ENCODE data around the gene PDXDC1.
"Not testable (repeated sequence)": the region's sequence is repeated elsewhere in the genome, so short reads cannot be mapped to it uniquely, and the experiment has no call there.

DNA sequence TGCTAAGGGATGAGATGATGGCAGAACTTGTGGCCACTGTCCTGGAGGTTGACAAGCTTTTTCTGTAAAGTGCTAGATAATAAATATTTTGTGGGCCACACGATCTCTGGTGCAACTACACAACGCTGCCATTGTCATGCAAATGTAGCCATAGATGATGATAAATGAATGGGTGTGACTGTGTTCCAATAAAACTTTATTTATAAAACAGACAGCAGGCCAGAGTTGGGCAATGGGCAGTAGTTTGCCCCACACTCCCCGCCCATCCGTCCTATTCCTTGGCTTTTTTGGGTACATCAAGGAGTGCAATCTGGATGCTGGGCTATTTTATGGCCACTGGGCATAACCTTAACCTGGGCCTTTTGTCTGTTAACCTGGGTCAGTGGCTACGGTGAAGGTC, 184.8 kb downstream of the PDXDC1 start:
- TF ChIP-seq, protein P1, sequence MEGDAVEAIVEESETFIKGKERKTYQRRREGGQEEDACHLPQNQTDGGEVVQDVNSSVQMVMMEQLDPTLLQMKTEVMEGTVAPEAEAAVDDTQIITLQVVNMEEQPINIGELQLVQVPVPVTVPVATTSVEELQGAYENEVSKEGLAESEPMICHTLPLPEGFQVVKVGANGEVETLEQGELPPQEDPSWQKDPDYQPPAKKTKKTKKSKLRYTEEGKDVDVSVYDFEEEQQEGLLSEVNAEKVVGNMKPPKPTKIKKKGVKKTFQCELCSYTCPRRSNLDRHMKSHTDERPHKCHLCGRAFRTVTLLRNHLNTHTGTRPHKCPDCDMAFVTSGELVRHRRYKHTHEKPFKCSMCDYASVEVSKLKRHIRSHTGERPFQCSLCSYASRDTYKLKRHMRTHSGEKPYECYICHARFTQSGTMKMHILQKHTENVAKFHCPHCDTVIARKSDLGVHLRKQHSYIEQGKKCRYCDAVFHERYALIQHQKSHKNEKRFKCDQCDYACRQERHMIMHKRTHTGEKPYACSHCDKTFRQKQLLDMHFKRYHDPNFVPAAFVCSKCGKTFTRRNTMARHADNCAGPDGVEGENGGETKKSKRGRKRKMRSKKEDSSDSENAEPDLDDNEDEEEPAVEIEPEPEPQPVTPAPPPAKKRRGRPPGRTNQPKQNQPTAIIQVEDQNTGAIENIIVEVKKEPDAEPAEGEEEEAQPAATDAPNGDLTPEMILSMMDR (conservative IDR thresholded peaks at IDR 0.05; ENCODE audit: low read depth, low read length) = not testable (repeated sequence)
- TF ChIP-seq EZH2phosphoT487 (IDR thresholded peaks at IDR 0.05; ENCODE audit: borderline replicate concordance, low read length); EZH2 (IDR thresholded peaks at IDR 0.05; ENCODE audit: low read length, unreplicated experiment): not testable (repeated sequence)
